ENCODE data around the gene STK33. TPM values are rescaled to one million over a fixed set of nuclear protein-coding genes. Genes with fewer than 3 reads are reported as not detected.

STK33 gene
- total RNA-seq, 1 experiment from 2014 or later: 5.8 TPM

- no peaks in the 10 kb centered on the region for H3K9me3 ChIP-seq (ENCODE audit: insufficient read depth, low read depth)
- no TSS peak for BruUV-seq (replicated peaks)
- H4K20me1 ChIP-seq (ENCODE audit: insufficient read depth): no peaks in the 10 kb centered on the region
- no peak overlapping the region for H3K4me3 ChIP-seq
- POLR2A ChIA-PET (ENCODE audit: unreplicated experiment): no interaction called here
- CTCF ChIA-PET: no interaction called here
- no peak overlapping the region for H3K27ac ChIP-seq
- no peak overlapping the region for H2AFZ ChIP-seq
- no peaks in the 10 kb centered on the region for H3K36me3 ChIP-seq (ENCODE audit: low read depth)
- DNase-seq: no peak
- H3F3A ChIP-seq (ENCODE audit: insufficient read depth, low read depth): no peaks in the 10 kb centered on the region
- no peaks in the 10 kb centered on the region for H3K4me1 ChIP-seq (replicated peaks; ENCODE audit: insufficient read depth)
- H3K79me2 ChIP-seq (ENCODE audit: low read depth): no peaks in the 10 kb centered on the region
- TF ChIP-seq EZH2 (IDR thresholded peaks at IDR 0.05; ENCODE audit: low read depth) (no peak), CTCF (conservative IDR thresholded peaks at IDR 0.05) (no peak)
- intact Hi-C loops (cut with micrococcal nuclease; ENCODE audit: unreplicated experiment): no loop called here
- no peak overlapping the region for H3K4me2 ChIP-seq
- H3K9me2 ChIP-seq (ENCODE audit: insufficient read depth): no peaks in the 10 kb centered on the region
- H3K27me3 ChIP-seq (ENCODE audit: insufficient read depth, low read depth): no peaks in the 10 kb centered on the region
Measured at GRCh38 chr11:8527939-8528338, 66.1 kb downstream of the STK33 start.

- H2AFZ ChIP-seq: no peak overlapping the region
- no TSS peak for BruUV-seq (replicated peaks)
- intact Hi-C loops (cut with micrococcal nuclease; ENCODE audit: unreplicated experiment): no loop called here
- H3K36me3 ChIP-seq (ENCODE audit: low read depth): no peaks in the 10 kb centered on the region
- H3K79me2 ChIP-seq (ENCODE audit: low read depth): no peaks in the 10 kb centered on the region
- H3K4me3 ChIP-seq: no peak overlapping the region
- no peak overlapping the region for H3K4me2 ChIP-seq
- DNase-seq: no peak
- H3K9me3 ChIP-seq (ENCODE audit: insufficient read depth, low read depth): no peaks in the 10 kb centered on the region
- no peaks in the 10 kb centered on the region for H3K27me3 ChIP-seq (ENCODE audit: insufficient read depth, low read depth)
- no peak for TF ChIP-seq CTCF (conservative IDR thresholded peaks at IDR 0.05)
- TF ChIP-seq EZH2 (IDR thresholded peaks at IDR 0.05; ENCODE audit: low read depth): no peak
- no peak overlapping the region for H3K27ac ChIP-seq
- POLR2A ChIA-PET (ENCODE audit: unreplicated experiment): no interaction called here
- no peaks in the 10 kb centered on the region for H4K20me1 ChIP-seq (ENCODE audit: insufficient read depth)
- H3K4me1 ChIP-seq (replicated peaks; ENCODE audit: insufficient read depth): no peaks in the 10 kb centered on the region
- H3K9me2 ChIP-seq (ENCODE audit: insufficient read depth): no peaks in the 10 kb centered on the region
- CTCF ChIA-PET: no interaction called here
- no peaks in the 10 kb centered on the region for H3F3A ChIP-seq (ENCODE audit: insufficient read depth, low read depth)
Measured at GRCh38 chr11:8523396-8523795, 70.6 kb downstream of the STK33 start.

- no peak overlapping the region for H3K4me2 ChIP-seq
- no peaks in the 10 kb centered on the region for H3K27me3 ChIP-seq (ENCODE audit: insufficient read depth, low read depth)
- H4K20me1 ChIP-seq (ENCODE audit: insufficient read depth): no peaks in the 10 kb centered on the region
- no peaks in the 10 kb centered on the region for H3K36me3 ChIP-seq (ENCODE audit: low read depth)
- no peak for DNase-seq
- H3K9me2 ChIP-seq (ENCODE audit: insufficient read depth): no peaks in the 10 kb centered on the region
- H3K27ac ChIP-seq: no peak overlapping the region
- TF ChIP-seq EZH2 (IDR thresholded peaks at IDR 0.05; ENCODE audit: low read depth) (no peak), CTCF (conservative IDR thresholded peaks at IDR 0.05) (no peak)
- ChIA-PET POLR2A (ENCODE audit: unreplicated experiment) (interaction anchor here (0.6 kb wide), 1 partner anchor 209 kb away, joined by 5 read pairs; no protein-coding TSS in a partner anchor), CTCF (no interaction called here)
- intact Hi-C loops (cut with micrococcal nuclease; ENCODE audit: unreplicated experiment): no loop called here
- no peaks in the 10 kb centered on the region for H3K79me2 ChIP-seq (ENCODE audit: low read depth)
- H2AFZ ChIP-seq: no peak overlapping the region
- BruUV-seq (replicated peaks): no TSS peak
- no peaks in the 10 kb centered on the region for H3K9me3 ChIP-seq (ENCODE audit: insufficient read depth, low read depth)
- H3F3A ChIP-seq (ENCODE audit: insufficient read depth, low read depth): no peaks in the 10 kb centered on the region
- H3K4me1 ChIP-seq (replicated peaks; ENCODE audit: insufficient read depth): no peaks in the 10 kb centered on the region
- H3K4me3 ChIP-seq: no peak overlapping the region
Measured at GRCh38 chr11:8512547-8512946, 81.5 kb downstream of the STK33 start.
